ENCODE results near the gene KCNN3.

KCNN3 gene

DNA sequence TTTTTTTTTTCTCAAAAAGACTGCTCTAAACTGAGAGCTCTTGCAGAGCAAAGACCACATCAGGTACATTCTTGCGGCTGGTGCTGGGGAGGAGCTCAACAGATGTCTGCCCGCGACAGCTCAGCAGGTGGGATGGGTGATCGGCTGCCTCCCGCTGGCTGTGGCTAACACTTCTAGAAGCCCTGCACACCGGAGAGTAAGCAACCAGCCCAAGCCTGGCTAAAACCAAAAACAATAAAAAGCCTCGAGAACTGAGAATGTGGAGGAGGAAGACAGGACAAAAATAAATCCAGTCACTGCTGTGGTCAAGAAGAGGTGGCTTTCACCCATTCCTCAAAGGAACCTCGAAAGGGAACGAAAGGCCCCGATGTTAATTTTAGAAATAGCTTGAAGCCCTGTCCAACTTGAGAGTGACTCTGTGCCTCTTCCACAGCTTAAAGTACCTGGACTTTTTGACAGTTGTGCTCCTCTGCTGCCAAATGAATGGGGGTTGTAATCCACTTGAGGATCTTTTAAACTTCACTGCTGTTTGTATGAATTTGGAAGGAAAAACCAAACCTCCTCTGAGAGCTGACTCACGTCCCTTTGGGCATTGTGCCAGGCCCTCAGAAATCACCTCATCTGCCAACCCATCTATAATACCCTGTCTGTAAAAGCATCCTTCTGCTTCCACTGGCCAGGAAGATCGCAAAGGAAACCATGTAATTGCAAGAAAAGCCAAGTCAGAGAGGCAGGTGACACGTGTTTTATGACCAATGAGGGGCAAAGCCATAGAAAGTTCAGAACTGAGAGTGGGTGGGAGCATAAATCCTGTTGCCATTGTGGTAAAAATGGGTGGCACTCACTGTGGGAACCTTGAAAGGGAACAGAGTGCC lies 78.6 kb downstream of the KCNN3 start:
- DNase-seq = peak in 1 of 2 experiments; percentile 28

DNA sequence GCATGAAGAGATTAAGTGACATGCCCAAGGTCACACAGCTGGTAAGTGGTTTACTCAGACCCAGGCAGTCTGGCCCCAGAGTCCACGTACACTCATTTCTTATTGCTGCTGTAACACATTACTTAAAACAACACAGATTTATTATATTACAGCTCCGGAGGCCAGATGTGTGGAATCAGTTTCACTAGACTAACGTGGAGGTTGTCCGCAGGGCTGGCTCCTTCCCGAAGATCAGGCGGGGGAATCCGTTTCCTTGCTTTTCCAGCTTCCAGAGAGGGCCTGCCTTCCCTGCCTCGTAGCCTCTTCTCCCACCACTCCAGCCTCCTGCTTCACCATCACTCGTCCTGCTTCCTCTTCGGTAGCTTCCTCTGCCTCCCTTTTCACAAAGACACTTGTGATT lies 81.2 kb downstream of the KCNN3 start:
- DNase-seq = no peak

DNA sequence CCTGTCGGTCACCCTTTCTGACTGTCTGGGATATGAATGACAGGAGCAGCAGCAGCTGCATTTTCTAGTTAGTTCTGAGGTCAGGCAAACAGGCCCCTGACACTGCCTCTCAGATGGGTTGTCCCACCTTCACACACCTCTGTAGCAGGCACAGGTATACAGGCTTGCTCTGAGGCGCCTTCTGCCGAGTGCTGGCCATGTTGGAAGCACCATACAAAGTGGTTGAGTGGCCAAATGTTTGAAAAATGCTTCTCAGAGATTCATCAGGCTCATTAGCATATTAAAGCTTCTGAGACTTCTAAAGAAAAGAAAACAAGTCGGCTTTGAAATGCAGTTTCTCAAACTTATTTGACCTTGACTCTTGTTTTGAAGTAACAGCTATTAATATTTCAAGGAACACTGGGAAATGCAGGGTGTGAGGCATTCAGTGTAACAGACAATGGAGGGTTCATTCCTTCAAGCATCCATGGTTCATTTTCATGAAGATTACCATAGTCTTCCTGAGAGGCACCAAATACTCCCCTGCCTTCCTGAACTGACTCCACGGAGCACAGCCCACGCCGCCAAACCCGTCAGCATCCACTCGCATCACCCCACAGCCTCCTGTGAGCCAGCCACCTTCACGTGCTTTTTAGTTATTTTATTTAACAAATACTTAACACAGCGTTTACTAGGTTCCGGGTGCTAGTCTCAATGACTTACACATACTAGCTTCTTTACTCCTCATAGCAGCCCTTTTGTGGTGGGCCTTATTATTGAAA lies 81.8 kb downstream of the KCNN3 start:
- DNase-seq = no peak

DNA sequence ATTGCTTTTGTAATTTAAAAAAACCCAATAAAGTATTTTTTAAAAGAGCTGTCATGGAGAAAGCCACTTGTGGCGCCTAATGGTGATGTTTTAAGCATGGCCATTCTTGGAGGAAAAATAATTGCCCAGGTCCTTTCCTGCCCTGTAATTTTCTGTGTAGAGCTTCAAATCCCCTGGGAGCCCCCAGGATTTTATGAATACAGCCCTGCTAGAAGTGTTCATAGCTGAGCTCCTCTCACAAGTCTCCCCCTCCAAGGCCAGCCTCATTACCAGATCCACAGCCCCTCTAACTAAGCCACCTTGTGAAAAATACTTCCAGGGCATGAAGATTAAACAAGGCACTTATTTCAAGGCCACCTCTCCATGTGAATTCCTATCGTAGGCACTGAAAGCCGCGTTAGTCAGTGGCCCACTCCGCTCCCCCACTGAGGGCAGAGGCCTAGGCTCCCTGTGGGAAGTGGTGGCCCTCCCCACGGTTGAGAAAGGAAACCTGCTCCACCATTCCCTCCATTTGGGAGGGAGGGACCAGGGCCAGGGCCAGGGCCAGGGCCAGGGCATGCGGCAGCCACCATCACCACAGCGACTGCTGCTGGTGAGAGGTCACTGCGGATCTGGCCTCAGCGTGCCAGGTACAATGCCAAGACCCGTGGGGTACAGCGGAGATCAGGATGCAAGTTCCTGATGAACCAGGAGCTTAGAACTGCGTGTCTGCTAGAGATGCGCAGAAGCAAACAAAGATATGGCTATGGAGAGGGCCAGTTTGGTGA lies 83.1 kb downstream of the KCNN3 start:
- peak in 1 of 2 experiments; percentile 33 for DNase-seq

DNA sequence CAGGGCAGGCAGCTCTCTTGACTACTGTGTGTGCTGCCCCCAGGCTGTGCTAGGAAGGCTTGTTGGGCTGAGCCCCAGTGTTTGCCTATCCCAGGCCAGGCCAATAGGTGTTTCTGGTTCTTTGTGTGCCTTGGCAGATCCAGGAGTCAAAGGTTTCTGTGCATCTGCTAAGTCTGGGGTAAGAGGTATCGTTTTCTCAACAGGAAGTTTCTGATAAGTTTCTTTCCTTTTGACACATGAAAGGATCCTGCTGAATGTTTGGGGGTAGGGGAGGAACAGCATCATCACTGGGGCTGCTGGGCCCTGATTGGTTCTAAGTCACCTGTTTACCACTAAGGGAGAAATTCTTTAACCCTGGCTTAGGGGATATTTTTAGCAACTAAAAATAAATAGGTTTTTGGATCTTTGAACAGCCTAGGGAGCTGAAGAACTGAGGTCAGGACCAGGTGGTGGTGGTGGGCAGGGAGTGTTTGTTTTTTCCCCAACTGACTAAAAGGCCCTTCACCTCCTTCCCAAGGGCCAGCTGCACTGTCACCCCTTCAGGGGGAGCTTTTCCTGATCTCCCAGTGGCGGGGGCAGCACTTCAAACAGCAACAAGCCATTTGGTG lies 85.1 kb downstream of the KCNN3 start:
- DNase-seq = no peak

DNA sequence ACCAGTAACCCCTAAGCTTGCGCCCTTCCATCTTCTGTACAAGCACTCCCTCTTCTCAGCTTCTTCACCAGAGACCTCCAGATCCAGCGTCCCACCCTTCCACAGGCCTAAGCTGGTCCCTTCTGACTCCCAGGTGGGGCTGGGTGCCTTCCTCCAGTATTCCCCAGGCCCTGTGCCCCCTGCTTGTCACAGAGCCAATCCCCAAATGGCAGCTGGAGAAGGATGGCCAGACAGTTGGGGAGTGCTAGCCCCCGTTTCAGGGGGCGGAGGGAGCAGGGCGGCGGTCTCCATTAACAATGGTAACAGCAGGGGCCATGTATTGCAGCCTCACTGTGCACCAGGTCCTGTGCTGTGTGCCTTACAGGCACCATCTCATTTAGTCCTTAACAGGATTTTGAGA lies 85.7 kb downstream of the KCNN3 start:
- no peak for DNase-seq

DNA sequence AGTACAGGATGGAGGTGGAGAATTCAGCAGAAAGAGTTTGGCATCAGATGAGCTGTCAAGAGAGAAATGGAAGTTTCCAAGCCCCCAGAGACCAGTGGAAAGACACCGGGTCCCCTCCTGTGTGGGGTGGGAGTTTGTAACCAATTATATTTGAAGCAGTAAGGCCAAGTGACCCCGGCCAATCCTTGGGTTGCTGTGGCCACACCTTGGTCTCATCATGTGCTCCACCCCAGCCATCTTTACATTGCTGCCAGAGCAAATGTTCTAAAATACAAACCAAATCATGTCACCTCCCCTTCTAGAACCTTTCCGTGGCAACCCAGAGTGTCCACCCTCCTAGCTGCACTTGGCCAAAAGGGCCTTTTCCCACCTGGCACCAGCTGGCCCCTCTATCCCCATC lies 86.1 kb downstream of the KCNN3 start:
- DNase-seq = no peak

DNA sequence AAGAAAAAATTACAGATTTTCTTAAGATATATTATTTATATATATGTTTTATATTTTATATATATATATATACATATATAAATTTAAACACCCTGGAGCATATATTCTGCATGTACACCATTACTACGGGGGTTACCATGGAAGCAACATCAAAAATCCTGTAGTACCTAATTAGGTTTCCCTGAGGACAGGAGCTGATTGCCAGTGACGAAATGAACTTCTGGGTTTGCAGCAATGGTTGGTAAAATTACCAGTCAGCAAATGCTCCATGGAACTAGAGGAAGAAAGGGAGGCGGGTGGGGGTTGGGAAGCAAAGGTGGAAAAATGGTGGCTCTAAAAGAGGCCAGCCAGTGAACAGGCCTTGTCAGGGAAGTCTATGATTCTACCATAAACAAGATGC lies 89.5 kb downstream of the KCNN3 start:
- no peak for DNase-seq

DNA sequence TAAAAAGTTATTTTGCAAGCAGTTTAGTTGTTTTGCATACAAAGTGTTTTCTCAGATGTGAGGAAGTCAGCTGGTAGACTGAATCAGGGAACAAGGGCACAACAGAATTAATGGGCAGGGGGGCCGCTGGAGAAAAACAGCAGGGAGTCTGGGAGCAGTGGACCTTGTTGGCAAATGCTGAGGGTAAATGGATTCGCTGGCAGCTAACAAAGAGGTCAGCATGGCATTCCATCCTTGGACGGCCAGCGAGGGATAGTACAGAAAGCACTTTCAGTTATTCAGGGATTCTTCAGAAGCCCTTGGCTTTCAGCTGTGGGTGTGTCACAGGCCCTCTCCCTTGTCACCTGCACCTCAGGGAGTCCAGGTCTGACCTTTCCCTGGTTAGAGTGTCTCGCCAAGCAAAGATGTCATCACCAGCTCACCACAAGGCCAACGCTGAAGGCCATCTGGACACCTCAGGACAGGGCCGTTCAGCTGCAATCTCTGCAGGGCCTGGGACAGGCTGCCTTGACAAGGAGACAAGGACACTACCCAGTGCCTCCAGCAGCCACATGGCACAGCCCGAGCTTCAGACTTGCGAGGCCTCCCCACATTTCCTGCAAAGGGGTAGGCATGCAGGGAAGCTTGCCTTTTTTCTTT lies 90.4 kb downstream of the KCNN3 start:
- no peak for DNase-seq

DNA sequence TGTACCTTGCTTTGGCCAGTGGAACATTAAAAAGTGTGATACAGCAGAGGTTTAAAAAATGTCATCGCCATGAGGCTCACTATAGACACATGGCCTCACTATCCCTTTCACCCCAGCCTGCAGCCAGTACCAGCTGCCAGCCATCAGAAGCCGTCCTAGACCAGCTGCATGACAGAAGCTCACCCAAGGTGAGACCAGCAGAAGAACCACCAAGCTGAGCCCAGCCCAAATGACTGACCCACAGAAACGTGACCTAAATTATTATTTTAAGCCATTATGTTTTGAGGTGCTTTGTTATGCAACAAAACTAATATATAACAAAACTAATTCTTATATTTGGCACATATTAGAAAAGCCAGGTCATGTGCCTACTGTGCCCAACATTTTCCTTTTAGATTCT lies 91.1 kb downstream of the KCNN3 start:
- no peak for DNase-seq

DNA sequence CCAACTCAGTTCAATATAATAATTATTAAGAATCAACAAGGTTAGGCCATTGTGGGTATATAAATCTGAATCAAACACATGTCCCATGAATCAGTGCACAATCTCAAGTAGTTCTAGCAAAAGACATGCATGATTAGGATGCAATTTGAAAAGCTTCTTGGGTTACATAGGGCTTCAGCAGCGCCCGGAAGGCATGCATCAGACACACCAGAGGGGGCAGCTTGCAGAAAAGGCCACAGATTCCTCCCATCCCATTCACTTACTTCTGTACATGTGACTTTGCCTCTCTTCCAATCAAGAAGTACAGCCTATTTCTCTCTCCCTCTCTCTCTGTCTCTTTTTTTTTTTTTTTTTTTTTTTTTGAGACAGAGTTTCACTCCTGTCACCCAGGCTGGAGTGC lies 91.8 kb downstream of the KCNN3 start:
- no peak for DNase-seq

DNA sequence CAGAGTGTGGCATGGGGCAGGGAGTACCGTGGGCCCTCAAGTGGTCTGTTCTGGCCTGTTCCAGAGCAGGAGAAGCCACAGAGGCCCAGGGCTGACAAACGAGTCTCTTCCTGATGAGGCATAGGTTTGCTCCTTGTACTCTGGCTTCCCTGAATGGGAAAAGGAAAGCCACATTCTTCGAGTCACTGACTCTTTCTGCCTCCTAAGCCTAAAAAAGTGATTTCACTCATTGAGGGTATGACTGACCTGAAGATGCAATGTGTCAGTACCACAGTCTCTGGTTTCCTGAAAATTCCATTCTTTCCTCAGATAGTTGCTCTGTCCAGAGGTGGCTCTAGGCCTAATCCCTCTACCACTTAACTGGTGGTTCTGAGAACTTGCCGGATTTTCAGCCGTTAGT lies 92.3 kb downstream of the KCNN3 start:
- DNase-seq = no peak

DNA sequence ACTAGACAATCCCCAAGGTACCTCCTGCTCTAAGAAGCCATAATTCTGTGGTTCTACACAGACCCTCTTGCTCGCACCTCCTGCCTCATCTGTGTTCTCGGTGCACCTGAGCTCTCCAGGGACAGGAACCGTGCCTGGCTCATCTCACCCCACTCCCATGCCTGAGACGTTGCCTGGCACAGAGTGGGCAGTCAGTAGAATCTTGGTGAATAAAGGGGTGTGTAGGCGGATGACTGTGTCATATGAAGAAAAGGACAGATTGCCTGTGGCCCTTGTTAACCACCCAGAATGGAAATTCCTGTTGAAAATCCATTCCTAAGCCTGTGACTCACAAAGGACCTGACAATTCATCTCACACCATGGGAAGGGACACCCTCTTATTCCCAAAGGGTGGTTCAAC lies 92.9 kb downstream of the KCNN3 start:
- no peak for DNase-seq

DNA sequence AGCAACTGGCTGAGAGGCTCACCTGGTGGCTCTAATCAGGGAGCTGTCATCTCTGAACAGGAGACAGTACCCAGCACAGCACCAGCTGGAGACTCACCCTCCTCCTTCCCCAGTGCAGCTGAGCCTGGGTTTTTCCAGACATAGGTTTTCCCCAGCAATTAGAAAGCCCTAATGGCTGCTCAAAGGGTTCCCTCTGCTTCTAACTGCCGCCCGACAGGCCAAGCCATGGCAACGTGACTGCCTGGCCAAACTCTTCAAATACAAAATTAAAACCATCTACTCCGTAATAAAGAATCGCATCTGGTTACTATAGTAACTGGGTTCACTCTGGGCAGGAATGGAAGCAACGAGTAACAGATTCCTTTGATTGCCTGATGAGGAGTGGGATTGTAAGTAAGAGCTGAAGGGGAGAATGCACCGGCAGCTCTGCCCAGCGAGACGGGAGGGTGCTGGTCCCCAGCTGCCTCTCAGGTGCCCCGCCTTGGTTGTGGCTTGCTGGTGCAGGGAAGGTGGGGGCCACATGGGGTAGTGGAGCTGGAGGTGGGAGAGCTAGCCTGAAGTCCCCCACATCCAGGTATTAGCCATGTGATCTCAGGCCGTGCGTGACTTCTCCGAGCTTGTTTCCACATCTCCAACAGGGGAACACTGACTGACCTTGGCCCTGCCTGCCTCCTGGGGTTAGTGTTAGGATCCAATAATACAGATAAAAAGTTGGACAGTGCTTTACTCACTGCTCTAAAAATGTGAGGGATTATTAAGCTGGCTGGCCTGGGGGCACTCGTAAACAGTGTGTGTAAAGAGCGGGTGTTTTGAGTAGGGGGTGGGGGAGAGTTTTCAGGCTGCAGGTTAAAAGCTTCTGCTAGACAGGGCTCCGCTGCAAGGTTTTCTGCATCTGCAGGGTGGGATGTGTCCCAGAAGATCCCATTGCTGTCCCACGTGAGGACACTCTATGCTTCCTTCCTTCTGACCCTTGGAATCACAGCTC lies 94.2 kb downstream of the KCNN3 start:
- no peak for DNase-seq

DNA sequence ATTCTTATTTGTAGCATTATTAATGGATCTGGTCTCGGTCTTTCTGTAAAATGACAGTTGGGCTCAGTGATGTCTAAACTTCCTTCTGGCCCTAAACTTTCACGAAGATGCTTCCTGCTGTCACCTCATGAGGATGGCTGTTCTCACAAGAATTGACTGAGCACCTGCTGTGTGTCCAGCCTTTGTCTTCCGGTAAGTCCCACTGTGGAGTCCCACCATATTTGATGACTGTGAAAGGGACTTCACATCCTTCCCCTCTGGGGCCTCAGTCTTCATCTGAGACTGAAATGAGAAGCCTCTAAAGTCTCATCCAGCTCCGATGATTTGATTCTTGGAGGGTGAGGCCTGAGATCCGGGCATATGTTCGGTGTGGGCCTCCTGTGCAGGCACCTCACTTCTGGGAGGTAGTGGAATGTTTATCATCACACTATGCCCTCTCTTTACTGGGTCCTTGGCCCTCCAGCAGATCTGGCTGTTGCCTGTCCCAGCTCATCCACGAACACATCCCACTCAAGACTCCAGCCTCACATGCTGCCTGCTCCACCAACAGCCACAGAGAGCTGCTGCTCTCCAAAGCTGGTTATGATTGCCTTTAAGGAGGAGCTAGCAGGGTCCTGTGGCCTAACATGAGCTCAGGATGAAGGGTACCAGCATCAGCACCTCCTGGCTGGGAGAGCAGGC lies 95.8 kb downstream of the KCNN3 start:
- no peak for DNase-seq

DNA sequence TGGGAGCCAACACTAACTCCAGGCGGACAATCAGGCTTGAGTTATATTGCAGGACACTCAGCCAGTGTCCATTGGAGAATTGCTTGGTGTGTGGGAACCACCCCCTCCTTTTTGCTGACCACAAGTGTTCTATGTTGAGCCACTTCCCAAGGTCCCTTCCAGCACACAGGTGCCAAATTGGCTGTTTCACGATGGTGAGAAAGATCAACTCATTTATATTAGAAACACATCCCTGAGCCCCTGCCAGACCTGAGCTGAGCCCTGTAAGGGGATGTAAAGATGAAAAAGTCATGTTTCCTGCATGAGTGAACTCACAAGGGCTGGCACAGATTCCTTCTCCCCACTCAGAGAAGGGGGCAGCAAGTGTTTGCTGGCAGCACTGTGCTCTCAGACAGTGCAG lies 96.5 kb downstream of the KCNN3 start:
- DNase-seq = no peak

DNA sequence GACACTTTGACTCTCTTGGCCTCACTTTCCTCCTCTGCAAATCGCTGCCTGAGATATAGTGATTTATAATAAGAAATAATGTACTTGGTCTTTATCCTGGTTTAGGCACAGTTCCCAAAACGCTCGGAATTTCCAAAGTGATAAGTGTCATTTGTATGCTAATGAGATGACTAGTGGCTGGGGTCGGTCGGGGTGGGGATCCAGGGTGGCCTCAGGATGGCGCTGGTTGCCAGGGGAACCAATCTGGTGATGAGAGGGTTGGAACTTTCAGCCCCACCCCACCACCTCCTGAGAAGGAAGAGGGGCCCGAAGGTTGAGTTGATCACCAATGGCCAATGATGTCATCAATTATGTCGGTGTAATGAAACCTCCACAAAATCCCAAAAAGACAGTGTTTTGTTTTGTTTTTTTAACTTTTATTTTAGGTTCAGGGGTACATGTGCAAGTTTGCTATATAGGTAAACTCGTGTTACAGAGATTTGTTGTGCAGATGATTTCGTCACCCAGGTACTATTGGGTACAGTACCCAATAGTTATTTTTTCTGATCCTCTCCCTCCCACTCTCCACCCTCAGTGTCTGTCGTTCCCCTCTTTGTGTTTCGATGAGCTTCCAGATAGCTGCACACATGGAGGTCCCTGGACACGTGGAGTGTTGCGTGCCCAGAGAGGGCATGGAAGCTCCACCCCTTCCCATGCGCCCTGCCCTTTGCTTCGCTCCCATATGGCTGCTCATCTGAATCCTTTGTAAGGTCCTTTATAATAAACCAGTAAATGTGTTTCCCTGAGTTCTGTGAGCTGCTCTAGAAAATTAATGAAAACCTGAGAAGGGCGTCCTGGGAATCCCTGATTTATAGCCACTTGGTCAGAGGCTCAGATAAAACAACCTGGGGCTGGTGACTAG lies 97.2 kb downstream of the KCNN3 start:
- no peak for DNase-seq

DNA sequence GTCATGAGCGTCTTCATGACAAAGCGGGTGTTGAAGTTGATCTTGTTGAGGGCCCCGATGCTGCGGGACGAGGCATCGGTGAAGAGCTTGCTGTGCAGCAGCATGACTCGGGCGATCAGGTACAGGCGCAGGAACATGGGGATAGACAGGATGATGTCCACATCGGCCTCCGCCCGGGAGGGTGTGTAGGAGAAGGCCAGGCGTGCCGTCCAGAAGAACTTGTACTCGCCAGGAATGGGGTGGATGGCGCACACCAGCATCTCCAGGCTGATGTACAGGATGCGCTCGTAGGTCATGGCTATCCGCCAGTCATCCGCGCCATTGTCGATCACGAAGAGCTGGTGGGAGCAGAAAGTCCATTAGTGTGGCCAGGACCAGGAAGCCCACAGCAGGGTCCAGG lies 98.0 kb downstream of the KCNN3 start:
- DNase-seq = no peak

DNA sequence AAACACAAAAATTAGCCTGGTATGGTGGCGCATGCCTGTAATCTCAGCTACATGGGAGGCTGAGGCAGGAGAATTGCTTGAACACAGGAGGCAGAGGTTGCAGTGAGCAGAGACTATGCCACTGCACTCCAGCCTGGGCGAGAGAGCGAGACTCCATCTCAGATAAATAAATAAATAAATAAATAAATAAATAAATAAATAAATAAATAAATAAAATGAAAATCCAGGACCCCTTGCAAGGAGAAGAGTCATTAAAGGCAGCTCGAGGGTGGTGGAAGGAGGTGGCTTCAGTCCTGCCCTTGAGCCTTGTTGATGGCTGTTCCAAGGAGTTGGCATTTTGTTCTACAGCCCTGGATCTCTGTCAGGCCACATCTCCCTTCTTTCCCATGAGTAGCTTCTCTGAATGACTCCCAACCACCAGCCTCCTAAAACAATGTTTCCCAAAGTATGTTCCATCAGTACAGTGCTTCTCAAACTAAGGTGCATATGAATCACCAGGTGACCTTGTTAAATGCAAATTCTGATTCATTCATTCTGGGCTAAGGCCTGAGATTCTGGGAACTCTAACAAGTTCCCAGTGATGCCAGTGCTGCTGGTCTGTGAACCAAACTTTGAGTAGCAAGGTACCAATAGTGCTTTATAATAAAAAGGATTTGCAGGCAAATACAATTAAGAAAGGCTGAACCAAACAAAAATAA lies 99.0 kb downstream of the KCNN3 start:
- DNase-seq = no peak

Measured in NCI-H526 (cell line).